Activated CD4-positive, alpha-beta T cell treated with anti-CD3 and anti-CD28 coated beads, Interleukin-10, Interleukin-2, amounts not matched to agents 100 ng/mL and 50 ng/mL, durations not matched to agents 16 hours and 8 hours (primary cell): ENCODE measurements around the gene LRRC46.

ENCODE experiments used
- DNase-seq: peaks from one replicate; pipeline ENCODE4 v3.0.0-alpha.2; 2020

The LRRC46 gene

GRCh38 chr17:47834756-47835155, 3.3 kb downstream of the LRRC46 start:
- DNase-seq: no peak

GRCh38 chr17:47836601-47837000, 5.1 kb downstream of the LRRC46 start:
- no peak for DNase-seq

GRCh38 chr17:47837401-47838039, 6.0 kb downstream of the LRRC46 start:
- no peak for DNase-seq

- DNase-seq: no peak
These were observed 7.2 kb downstream of the LRRC46 start for GRCh38 chr17:47838636-47839035.

- DNase-seq: no peak
These were observed 7.6 kb downstream of the LRRC46 start for GRCh38 chr17:47839071-47839470.

- no peak for DNase-seq
These were observed 8.7 kb downstream of the LRRC46 start for GRCh38 chr17:47840001-47840741.

GRCh38 chr17:47840742-47841487, 9.4 kb downstream of the LRRC46 start, which contains the start of gene SCRN2:
SCRN2 (minus strand) TSS chr17:47841273; CDS start chr17:47840843, 430 bp downstream.
- peak; percentile 93 for DNase-seq

- no peak for DNase-seq
These were observed 10.2 kb downstream of the LRRC46 start for GRCh38 chr17:47841488-47842291.

GRCh38 chr17:47843391-47843730, 11.9 kb downstream of the LRRC46 start:
- no peak for DNase-seq

GRCh38 chr17:47844227-47844626, 12.8 kb downstream of the LRRC46 start:
- DNase-seq: no peak

GRCh38 chr17:47844814-47845715, 13.6 kb downstream of the LRRC46 start:
- DNase-seq: no peak

GRCh38 chr17:47845716-47846075, 14.2 kb downstream of the LRRC46 start:
- DNase-seq: no peak

GRCh38 chr17:47846716-47847340, 15.4 kb downstream of the LRRC46 start:
- DNase-seq: no peak

- DNase-seq: peak; percentile 31
These were observed 16.1 kb downstream of the LRRC46 start for GRCh38 chr17:47847341-47848197.

GRCh38 chr17:47848198-47848513, 16.7 kb downstream of the LRRC46 start:
- no peak for DNase-seq

GRCh38 chr17:47850373-47850691, 18.9 kb downstream of the LRRC46 start:
- DNase-seq: no peak

GRCh38 chr17:47850692-47851573, 19.5 kb downstream of the LRRC46 start, which contains the start of gene SP6:
SP6 (minus strand) TSS chr17:47851163; CDS start chr17:47848429, 2,734 bp downstream.
- DNase-seq: peak; percentile 52

GRCh38 chr17:47851764-47852112, 20.3 kb downstream of the LRRC46 start:
- DNase-seq: no peak

GRCh38 chr17:47852113-47852949, 20.9 kb downstream of the LRRC46 start:
- no peak for DNase-seq
